Amniotic stem cell (primary cell): ENCODE data around the gene ENGASE.

Experiments
- DNase-seq: peaks from one replicate; lab custom pipeline; 2025; lab: John Stamatoyannopoulos, UW

ENGASE gene

GRCh38 chr17:79095345-79096055 lies 20.9 kb downstream of the ENGASE start:
- no peak for DNase-seq

DNA sequence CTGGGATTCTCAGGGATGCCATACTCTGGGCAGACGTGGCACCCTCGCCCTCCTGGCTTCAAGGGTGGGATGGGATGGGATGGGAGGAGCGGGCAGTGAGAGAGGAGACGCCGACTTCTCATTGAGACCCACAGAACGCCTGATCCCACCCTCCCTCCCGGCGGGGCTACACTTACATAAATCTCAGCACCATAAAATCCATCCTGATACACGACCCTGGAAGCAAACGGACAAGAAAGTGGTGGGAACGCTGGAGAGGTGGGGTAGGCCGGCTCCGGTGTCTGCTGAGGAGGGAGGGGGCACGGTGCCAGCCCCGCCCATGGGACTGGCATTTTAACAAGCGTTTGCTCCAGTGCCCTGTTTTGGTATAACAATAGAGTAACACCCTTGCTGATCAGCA lies 21.9 kb downstream of the ENGASE start:
- DNase-seq = no peak

- no peak for DNase-seq
Measured at GRCh38 chr17:79097226-79098055, 22.8 kb downstream of the ENGASE start.

DNA sequence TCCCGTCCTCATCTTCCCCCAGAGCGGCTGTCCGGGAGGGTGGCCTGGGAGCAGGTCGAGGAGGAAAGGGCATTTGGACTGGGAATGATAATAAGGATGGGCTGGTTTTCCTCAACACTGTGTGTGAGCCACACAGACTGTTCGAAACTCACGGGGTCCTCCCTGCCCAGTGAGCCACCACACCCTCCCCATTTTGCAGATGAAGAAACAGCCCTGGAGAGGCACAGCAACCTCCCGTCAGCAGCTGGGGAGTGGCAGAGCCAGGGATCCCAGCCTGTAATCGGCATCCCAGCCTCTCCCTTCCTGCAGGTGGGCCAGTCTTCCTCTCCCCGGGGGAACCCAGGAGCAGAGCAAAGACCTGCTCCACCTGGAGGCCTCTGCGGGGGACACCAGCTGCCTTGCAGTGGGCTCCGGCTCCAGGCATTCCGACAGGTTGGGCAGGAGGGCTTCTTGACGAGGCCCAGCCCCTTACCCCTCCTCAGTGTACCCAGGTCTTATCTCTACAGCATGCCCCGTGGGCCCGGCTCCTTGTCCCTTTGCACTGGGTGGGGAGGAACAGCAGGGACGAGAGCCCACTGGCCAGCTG lies 23.8 kb downstream of the ENGASE start:
- no peak for DNase-seq

DNA sequence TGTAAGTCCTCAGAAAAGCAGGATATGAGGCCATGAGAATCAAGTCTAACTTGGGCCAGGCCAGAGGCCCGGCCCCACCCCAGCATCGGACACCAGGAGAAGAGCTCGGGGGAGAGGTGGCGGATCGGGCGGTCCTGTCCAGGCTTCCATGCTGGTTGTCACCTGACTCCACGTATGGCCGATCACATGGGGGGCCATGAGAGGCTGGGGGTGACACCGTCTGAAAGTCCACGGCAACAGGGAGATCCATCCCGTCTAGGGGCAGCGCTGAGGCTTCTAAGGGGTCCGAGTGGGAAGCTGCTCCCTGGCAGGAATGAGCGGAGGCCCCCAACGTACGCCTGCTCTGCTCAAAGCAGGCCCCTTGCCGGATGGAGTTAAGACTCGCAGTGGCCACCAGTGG lies 25.8 kb downstream of the ENGASE start:
- no peak for DNase-seq

DNA sequence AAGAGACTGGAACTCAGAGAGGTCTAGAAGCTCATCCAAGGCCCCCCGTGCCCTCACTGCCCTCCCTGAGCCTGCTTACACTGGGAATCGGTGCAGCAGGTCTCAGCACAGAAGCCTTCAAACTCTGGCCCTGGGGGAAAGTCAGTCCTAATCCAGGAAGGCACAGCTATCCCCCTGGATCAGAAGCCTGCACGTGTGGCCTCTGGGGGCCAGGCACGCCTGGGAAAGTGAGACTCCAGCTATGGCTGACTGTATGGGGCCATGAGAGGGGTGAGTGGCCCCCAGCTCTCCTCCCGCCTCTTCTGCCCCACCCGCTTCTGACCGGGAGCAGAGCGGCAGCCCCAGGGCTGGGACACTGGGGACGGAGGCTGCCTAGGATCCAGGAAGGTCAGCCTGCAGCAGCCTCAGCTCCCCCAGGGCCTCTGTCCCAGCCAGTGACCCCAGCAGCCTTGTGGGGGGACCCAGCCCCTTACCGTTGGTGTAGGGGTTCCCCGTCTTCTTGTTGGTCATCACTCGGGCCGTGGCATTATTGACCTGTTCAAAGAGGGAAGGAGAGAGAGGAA lies 26.6 kb downstream of the ENGASE start:
- no peak for DNase-seq

- DNase-seq = no peak
Measured at GRCh38 chr17:79102214-79102613, 27.6 kb downstream of the ENGASE start.

DNA sequence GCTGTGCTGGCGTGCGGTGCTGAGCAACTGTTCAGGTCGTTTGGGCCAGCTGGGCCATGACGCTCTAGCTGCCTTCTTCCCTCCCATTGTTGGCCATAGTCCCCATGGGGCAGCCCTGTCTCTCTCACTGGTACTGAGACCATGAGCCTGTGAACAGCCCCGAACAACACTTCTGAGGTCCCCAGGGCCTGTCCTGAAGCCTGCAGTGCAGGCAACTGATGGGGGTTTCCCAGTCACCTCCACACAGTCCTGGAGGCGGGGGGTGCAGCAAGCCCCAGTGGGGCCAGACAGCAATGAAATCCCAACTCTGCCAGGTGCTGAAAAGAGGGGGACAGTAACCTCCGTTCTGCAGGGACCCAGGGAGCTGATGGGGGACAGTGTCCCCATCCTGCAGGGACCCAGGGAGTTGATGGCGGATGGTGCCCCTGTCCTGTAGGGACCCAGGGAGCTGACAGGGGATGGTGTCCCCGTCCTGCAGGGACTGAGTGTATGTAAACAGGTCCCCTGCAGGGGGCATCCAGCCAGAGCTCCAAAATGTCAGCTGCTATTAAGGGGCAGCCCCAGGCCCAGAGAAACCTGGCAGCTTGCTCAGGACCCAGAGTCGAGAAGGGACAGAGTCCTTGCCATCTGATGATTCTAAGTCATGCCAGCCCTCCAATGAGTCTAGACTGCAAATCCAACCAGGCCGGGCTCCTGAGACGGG lies 30.4 kb downstream of the ENGASE start:
- DNase-seq = no peak

GRCh38 chr17:79105937-79106336 lies 31.3 kb downstream of the ENGASE start:
- DNase-seq = no peak

- DNase-seq = no peak
Measured at GRCh38 chr17:79106958-79107357, 32.3 kb downstream of the ENGASE start.

- DNase-seq = no peak
Measured at GRCh38 chr17:79107499-79108231, 33.0 kb downstream of the ENGASE start.

DNA sequence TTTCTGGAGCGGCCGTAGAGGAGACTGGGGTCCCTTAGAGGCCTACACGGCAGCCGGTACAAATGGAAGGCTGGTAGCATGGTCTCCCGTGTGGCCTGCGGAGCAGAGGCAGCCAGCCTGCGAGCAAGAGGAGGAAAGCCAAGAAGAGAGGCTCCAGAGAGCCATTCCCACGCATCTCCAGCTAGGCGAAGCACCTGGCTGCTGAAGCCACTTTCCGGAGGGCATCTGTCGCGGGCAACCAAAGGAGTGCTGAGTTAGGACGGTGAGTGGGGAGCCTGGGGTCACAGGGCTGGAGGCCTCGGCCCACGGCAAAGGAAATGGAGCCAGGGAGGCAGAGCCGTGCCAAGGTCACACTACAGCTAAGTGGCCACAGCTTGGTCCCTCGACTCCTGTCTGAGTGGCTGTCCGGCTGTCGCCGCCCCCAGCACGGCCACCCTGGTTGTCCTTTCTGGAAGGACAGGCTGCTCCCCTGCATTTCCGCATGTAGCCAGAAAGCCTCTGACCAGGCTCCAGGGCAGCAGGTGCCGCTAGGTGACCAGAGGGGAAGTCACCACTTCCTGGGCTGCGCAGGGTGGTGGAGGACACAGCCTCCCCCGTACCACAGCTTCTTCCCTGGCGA lies 33.7 kb downstream of the ENGASE start:
- DNase-seq = no peak

- DNase-seq = no peak
Measured at GRCh38 chr17:79108870-79109269, 34.2 kb downstream of the ENGASE start.

DNA sequence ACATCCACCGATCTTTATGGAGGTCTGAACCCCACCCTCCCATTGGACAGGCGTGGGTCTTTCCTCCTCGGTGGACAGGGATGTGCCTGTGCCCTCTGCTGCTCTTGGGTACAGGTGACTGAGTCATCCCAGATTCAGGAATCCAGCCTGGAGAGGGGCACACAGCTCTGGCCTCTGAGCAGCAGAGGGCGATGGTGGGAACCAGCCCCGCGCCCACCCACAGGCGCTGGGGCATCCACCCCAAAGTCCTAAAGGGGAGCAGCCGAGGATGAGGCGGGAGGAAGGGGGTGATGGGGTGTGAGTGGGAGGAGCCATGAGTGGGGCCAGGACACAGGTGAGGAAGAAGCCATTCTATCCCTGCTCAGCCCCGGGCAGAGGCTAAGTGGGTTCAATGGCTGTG lies 35.0 kb downstream of the ENGASE start:
- no peak for DNase-seq

DNA sequence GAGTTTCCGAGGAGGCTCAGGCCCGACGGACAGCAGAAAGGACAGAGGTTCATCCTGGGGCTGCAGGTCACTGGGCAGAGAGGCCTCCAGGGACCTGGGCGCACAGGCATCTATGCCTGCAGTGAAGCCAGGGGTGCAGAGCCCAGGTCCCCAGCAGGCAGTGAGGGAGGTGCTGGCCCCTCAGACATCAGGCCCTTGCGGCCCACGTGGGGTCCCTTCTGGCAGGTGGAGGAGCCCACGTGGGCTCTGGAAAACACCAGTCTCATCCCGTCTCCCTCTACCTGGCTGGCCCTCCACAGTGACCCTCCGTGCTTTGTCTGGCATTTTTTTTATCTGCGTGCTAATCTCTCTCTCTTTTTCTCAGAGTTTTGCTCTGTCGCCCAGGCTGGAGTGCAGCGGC lies 36.5 kb downstream of the ENGASE start:
- DNase-seq = no peak

DNA sequence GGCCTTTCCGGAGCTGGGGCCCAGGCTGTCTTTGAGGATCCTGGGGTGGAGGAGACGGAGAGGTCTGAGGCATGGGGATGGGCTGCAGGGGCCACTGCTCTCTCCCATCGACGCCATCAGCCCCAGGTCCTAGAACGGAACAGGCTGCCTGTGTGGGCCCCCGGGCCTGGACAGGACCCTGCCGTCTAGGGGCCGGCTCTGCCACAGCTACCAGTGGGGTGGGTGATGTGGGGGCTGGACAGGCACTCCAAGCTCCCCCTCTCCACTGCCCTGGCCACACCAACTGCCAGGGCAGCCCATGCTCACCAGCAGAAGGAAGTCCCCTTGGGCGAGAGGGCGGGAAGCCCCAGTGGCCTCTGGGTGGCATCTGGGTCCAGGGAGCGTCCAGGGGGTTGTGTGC lies 37.8 kb downstream of the ENGASE start:
- no peak for DNase-seq

- no peak for DNase-seq
Measured at GRCh38 chr17:79113699-79114457, 39.3 kb downstream of the ENGASE start.

DNA sequence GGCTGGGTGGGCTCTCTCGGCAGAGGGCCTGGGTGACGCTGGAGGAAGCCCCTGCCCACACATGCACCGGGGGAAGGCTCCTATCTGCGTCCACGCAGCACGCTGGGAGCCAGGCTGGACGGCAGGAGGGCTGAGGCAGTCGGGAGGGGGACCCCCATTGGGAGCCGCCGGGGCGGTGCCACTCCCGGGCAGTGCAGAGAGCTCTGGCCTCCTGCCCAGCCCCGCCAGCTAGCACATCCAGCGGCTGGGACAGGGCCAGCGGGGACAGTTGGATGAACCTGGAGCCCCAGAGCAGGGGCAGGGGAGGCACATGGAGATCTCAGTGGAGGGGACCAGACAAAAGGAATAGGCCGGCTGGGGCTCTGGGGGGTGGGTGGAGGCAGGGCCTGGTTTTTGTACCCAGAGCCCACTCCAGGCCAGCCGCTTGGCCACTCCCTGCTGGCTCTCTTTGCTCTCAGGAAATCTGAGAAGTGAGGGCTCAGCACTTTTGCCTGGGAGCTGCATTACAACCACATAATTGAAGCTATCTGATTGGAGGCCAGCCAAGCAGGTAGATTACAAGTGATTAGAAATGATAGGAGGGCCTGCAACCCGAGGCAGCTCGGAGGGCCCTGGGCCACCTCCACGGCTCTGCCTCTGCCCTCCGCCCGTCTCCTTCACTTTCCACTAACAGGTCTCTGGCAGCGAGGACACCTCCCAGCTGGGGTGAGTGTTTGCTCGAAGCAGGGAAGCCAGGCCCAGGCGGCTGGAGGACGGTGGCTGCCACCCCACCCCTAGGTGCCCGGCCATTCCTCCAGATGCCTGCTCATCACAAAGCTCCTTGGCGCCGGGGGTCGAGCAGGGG lies 40.1 kb downstream of the ENGASE start:
- no peak for DNase-seq

DNA sequence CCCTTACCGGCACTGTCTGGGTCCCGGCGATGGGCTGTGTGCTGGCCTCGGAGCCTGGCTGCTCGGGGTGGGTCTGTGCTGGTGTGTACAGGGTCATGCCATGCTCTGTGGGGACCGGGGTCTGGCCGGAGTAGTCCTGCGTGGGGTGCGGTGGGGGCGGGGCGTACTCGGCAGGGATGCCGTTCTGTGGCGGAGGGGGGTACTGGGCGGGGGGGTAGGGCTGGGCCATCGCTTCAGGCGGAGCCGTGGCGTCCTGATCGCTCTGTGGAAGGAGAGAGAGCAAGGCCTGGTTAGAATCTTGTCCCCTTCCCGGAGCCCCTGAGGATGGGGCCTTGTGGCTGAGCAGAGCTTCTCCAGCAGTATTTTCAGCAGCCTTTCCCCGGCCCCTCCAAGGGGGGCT lies 40.9 kb downstream of the ENGASE start:
- no peak for DNase-seq
